Measurements from ENCODE around the gene HECW1. TPM values are rescaled to one million over a fixed set of nuclear protein-coding genes. Genes with fewer than 3 reads are reported as not detected.
A peak's percentile ranks its signal among the peaks of the same experiment; 100 is the strongest.

HECW1 gene
- polyA plus RNA-seq, 4 donors = under 0.01 to 0.10 (median 0.03) TPM; not detected in 1

DNA sequence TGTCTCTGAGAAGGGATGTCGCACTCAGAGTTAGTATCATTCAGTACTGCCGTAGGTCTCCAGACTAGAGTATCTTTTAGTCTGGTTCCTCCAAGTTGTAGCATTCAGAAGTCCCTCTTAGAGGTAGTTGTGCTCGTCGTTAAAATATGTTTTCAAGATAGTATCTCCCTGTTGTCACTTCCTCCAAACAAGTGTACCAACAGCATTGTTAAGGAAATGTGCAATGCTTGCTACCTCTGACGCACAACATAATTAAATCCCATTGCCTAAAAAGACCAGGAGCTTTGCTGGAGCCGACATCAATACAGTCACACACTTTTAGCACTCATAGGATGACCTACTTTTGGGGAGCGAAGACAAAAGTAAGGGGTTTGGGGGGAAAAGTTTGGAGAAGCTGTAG lies 390.5 kb downstream of the HECW1 start:
- Histone ChIP-seq H3K27me3 (ENCODE audit: control insufficient read depth in 3 of 3, insufficient read depth in 3 of 3, low read length in 3 of 3) (peaks cover 0 to 2% (median 0%) of the 10 kb centered on the region in 3 donors), H3K36me3 (ENCODE audit: control insufficient read depth in 3 of 3, insufficient read depth in 2 of 3, low read depth in 1 of 3, low read length in 3 of 3) (no peaks in the 10 kb centered on the region), H3K4me1 (ENCODE audit: control insufficient read depth in 3 of 3, insufficient read depth in 2 of 3, low read depth in 1 of 3, low read length in 2 of 3) (no peaks in the 10 kb centered on the region), H3K4me3 (ENCODE audit: low read depth in 1 of 3, low read length in 3 of 3) (no peak overlapping the region), H3K27ac (ENCODE audit: low read depth in 1 of 3, low read length in 2 of 3) (no peak overlapping the region), H3K9me3 (ENCODE audit: control insufficient read depth in 2 of 2, insufficient read depth in 1 of 2, low read depth in 1 of 2, low read length in 1 of 2) (no peaks in the 10 kb centered on the region)
- WGBS, 3 donors = 83 to 91% (median 91%) methylated on average over 7 of the region's 7 CpGs
- DNase-seq (no peak), FAIRE-seq (no peak)

DNA sequence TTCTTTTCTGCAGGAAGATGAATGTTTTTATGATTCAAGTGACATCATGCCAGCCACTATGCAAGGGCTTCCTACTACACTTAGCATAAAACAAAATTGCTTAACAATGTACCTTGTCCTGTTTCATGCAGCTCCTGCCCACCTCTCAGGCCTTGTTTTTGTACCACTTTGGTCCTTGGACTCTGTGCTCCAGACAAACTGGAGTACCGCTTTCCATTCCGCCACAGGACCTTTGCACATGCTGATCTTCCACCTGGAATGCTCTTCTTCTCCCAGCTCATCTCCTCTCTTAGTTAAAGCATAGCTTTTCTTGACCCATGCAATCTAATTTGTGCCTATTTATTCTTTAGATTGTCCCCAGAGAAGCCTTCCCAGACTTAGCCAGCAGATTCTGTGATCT lies 393.0 kb downstream of the HECW1 start:
- DNase-seq (no peak), FAIRE-seq (no peak)
- H3K36me3 ChIP-seq (ENCODE audit: control insufficient read depth in 3 of 3, insufficient read depth in 2 of 3, low read depth in 1 of 3, low read length in 3 of 3) = no peaks in the 10 kb centered on the region
- H3K4me1 ChIP-seq (ENCODE audit: control insufficient read depth in 3 of 3, insufficient read depth in 2 of 3, low read depth in 1 of 3, low read length in 2 of 3) = no peaks in the 10 kb centered on the region
- H3K9me3 ChIP-seq (ENCODE audit: control insufficient read depth in 2 of 2, insufficient read depth in 1 of 2, low read depth in 1 of 2, low read length in 1 of 2) = no peaks in the 10 kb centered on the region
- H3K4me3 ChIP-seq (ENCODE audit: low read depth in 1 of 3, low read length in 3 of 3) = no peak overlapping the region
- no peak overlapping the region for H3K27ac ChIP-seq (ENCODE audit: low read depth in 1 of 3, low read length in 2 of 3)
- WGBS, 3 donors = 93 to 96% (median 93%) methylated on average over 2 of the region's 2 CpGs
- H3K27me3 ChIP-seq (ENCODE audit: control insufficient read depth in 3 of 3, insufficient read depth in 3 of 3, low read length in 3 of 3) = no peaks in the 10 kb centered on the region

DNA sequence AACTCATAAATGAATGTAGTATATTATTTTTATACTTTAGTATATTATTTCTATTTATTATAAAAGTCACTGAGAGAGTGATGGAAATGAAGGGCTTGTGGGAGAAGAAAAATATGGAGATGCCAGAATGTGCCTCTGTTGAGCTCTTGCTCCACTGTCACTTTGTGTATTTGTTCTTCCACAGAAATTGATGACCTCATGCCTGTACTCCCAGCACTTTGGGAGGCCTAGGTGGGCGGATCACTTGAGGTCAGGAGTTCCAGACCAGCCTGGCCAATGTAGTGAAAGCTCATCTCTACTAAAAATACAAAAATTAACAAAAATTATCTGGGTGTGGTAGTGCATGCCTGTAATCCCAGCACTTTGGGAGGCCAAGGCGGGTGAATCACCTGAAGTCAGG lies 394.0 kb downstream of the HECW1 start:
- 83 to 85% (median 83%) methylated on average over 2 of the region's 2 CpGs for WGBS, 3 donors
- Histone ChIP-seq H3K9me3 (ENCODE audit: control insufficient read depth in 2 of 2, insufficient read depth in 1 of 2, low read depth in 1 of 2, low read length in 1 of 2) (no peaks in the 10 kb centered on the region), H3K27me3 (ENCODE audit: control insufficient read depth in 3 of 3, insufficient read depth in 3 of 3, low read length in 3 of 3) (no peaks in the 10 kb centered on the region), H3K36me3 (ENCODE audit: control insufficient read depth in 3 of 3, insufficient read depth in 2 of 3, low read depth in 1 of 3, low read length in 3 of 3) (no peaks in the 10 kb centered on the region), H3K27ac (ENCODE audit: low read depth in 1 of 3, low read length in 2 of 3) (no peak overlapping the region), H3K4me1 (ENCODE audit: control insufficient read depth in 3 of 3, insufficient read depth in 2 of 3, low read depth in 1 of 3, low read length in 2 of 3) (no peaks in the 10 kb centered on the region), H3K4me3 (ENCODE audit: low read depth in 1 of 3, low read length in 3 of 3) (no peak overlapping the region)
- FAIRE-seq (no peak), DNase-seq (no peak)

DNA sequence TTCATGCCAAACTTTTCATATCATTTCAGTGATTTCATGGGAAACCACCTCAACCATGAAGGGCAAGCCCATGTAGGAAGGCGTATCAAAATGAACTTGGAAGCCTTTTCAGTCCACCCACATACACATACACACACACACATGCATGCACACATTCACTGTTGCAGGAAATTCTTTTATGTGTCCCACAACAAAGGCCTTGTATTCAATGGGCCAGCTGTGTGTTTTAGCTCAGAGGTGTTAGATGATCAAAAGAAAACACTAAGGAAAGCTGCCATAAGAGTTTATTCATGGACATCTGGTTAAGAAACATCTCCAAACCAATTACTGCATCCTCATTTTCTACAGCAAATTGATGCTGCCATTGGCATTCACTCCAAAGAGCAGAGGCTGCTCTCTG lies 396.0 kb downstream of the HECW1 start:
- Histone ChIP-seq H3K4me3 (ENCODE audit: low read depth in 1 of 3, low read length in 3 of 3) (no peak overlapping the region), H3K4me1 (ENCODE audit: control insufficient read depth in 3 of 3, insufficient read depth in 2 of 3, low read depth in 1 of 3, low read length in 2 of 3) (no peaks in the 10 kb centered on the region), H3K9me3 (ENCODE audit: control insufficient read depth in 2 of 2, insufficient read depth in 1 of 2, low read depth in 1 of 2, low read length in 1 of 2) (no peaks in the 10 kb centered on the region), H3K27me3 (ENCODE audit: control insufficient read depth in 3 of 3, insufficient read depth in 3 of 3, low read length in 3 of 3) (no peaks in the 10 kb centered on the region), H3K27ac (ENCODE audit: low read depth in 1 of 3, low read length in 2 of 3) (no peak overlapping the region), H3K36me3 (ENCODE audit: control insufficient read depth in 3 of 3, insufficient read depth in 2 of 3, low read depth in 1 of 3, low read length in 3 of 3) (no peaks in the 10 kb centered on the region)
- no peak for DNase-seq
- WGBS, 3 donors = 69 to 84% (median 83%) methylated on average over 1 of the region's 1 CpG
- no peak for FAIRE-seq

GRCh38 chr7:43509906-43510305 lies 397.5 kb downstream of the HECW1 start:
- DNase-seq = no peak
- no peaks in the 10 kb centered on the region for H3K9me3 ChIP-seq (ENCODE audit: control insufficient read depth in 2 of 2, insufficient read depth in 1 of 2, low read depth in 1 of 2, low read length in 1 of 2)
- no peaks in the 10 kb centered on the region for H3K4me1 ChIP-seq (ENCODE audit: control insufficient read depth in 3 of 3, insufficient read depth in 2 of 3, low read depth in 1 of 3, low read length in 2 of 3)
- no peak overlapping the region for H3K4me3 ChIP-seq (ENCODE audit: low read depth in 1 of 3, low read length in 3 of 3)
- no peaks in the 10 kb centered on the region for H3K36me3 ChIP-seq (ENCODE audit: control insufficient read depth in 3 of 3, insufficient read depth in 2 of 3, low read depth in 1 of 3, low read length in 3 of 3)
- 49 to 78% (median 70%) methylated on average over 4 of the region's 4 CpGs for WGBS, 3 donors
- H3K27ac ChIP-seq (ENCODE audit: low read depth in 1 of 3, low read length in 2 of 3) = no peak overlapping the region
- no peaks in the 10 kb centered on the region for H3K27me3 ChIP-seq (ENCODE audit: control insufficient read depth in 3 of 3, insufficient read depth in 3 of 3, low read length in 3 of 3)
- no peak for FAIRE-seq

DNA sequence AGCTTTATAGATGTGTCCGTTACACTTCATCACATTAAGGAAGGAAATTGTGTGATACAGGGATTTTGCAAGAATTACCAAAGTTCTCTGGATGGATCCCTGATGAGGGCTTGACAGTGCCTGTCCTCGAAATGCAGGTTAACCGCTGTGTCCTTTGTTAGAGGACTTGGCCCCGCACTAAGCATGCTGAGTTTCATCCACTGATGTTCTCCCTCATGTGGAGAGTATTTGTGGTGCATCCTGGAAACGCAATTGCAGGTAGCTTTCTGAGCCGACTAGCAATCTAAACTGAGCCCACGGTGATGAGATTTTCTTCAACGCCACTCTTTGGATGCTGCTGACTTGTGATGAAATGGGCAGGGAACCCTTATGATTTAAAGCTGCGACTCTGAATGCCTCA lies 398.6 kb downstream of the HECW1 start:
- FAIRE-seq (no peak), DNase-seq (peak in 1 of 2 donors; percentile 18)
- Histone ChIP-seq H3K27me3 (ENCODE audit: control insufficient read depth in 3 of 3, insufficient read depth in 3 of 3, low read length in 3 of 3) (no peaks in the 10 kb centered on the region), H3K4me1 (ENCODE audit: control insufficient read depth in 3 of 3, insufficient read depth in 2 of 3, low read depth in 1 of 3, low read length in 2 of 3) (no peaks in the 10 kb centered on the region), H3K4me3 (ENCODE audit: low read depth in 1 of 3, low read length in 3 of 3) (no peak overlapping the region), H3K36me3 (ENCODE audit: control insufficient read depth in 3 of 3, insufficient read depth in 2 of 3, low read depth in 1 of 3, low read length in 3 of 3) (no peaks in the 10 kb centered on the region), H3K27ac (ENCODE audit: low read depth in 1 of 3, low read length in 2 of 3) (no peak overlapping the region), H3K9me3 (ENCODE audit: control insufficient read depth in 2 of 2, insufficient read depth in 1 of 2, low read depth in 1 of 2, low read length in 1 of 2) (no peaks in the 10 kb centered on the region)
- whole genome bisulfite sequencing, 3 donors = 75 to 82% (median 78%) methylated on average over 9 of the region's 9 CpGs

GRCh38 chr7:43511769-43512515 lies 399.5 kb downstream of the HECW1 start:
- Histone ChIP-seq H3K9me3 (ENCODE audit: control insufficient read depth in 2 of 2, insufficient read depth in 1 of 2, low read depth in 1 of 2, low read length in 1 of 2) (no peaks in the 10 kb centered on the region), H3K36me3 (ENCODE audit: control insufficient read depth in 3 of 3, insufficient read depth in 2 of 3, low read depth in 1 of 3, low read length in 3 of 3) (no peaks in the 10 kb centered on the region), H3K27ac (ENCODE audit: low read depth in 1 of 3, low read length in 2 of 3) (no peak overlapping the region), H3K4me3 (ENCODE audit: low read depth in 1 of 3, low read length in 3 of 3) (no peak overlapping the region), H3K4me1 (ENCODE audit: control insufficient read depth in 3 of 3, insufficient read depth in 2 of 3, low read depth in 1 of 3, low read length in 2 of 3) (no peaks in the 10 kb centered on the region), H3K27me3 (ENCODE audit: control insufficient read depth in 3 of 3, insufficient read depth in 3 of 3, low read length in 3 of 3) (no peaks in the 10 kb centered on the region)
- DNase-seq = no peak
- 62 to 83% (median 77%) methylated on average over 13 of the region's 13 CpGs for WGBS, 3 donors
- no peak for FAIRE-seq

DNA sequence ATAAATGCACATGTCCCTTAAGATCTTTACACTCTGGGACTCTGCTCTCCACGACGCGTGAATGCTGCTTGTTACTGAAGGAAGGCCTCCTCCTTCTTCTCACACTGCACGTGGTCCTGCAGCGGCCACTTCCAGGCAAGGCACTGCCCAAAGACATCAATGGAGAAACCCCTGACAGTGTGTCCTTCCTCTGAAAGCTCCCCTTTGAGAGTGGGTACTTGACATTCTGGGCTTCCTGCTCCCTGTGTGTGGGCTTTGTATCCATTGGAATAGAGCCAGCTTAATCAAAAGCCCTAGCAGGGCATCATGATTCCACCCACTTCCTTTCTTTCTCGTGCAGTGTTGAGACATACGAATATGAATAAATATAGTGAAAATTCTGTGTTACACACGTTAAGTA lies 400.8 kb downstream of the HECW1 start:
- no peaks in the 10 kb centered on the region for H3K4me1 ChIP-seq (ENCODE audit: control insufficient read depth in 3 of 3, insufficient read depth in 2 of 3, low read depth in 1 of 3, low read length in 2 of 3)
- DNase-seq (no peak), FAIRE-seq (no peak)
- no peaks in the 10 kb centered on the region for H3K36me3 ChIP-seq (ENCODE audit: control insufficient read depth in 3 of 3, insufficient read depth in 2 of 3, low read depth in 1 of 3, low read length in 3 of 3)
- 53 to 82% (median 77%) methylated on average over 8 of the region's 8 CpGs for WGBS, 3 donors
- no peak overlapping the region for H3K27ac ChIP-seq (ENCODE audit: low read depth in 1 of 3, low read length in 2 of 3)
- H3K4me3 ChIP-seq (ENCODE audit: low read depth in 1 of 3, low read length in 3 of 3) = no peak overlapping the region
- H3K9me3 ChIP-seq (ENCODE audit: control insufficient read depth in 2 of 2, insufficient read depth in 1 of 2, low read depth in 1 of 2, low read length in 1 of 2) = no peaks in the 10 kb centered on the region
- no peaks in the 10 kb centered on the region for H3K27me3 ChIP-seq (ENCODE audit: control insufficient read depth in 3 of 3, insufficient read depth in 3 of 3, low read length in 3 of 3)

All from small intestine (tissue), 7 donors.